Endodermal cell (in vitro differentiated cells): Measurements from ENCODE around the gene TSHZ2. TPM values are rescaled to one million over a fixed set of nuclear protein-coding genes. Genes with fewer than 3 reads are reported as not detected.

Experiments used
- DNase-seq: peaks from one replicate; pipeline ENCODE4 v3.0.0-alpha.2; 2017
- H3K27ac ChIP-seq: 2 replicates; pipeline ENCODE4 v1.5.1; 2013; ENCODE audit warnings: mild to moderate bottlenecking, low read depth, low read length, moderate library complexity
- H3K27me3 ChIP-seq: 2 replicates; pipeline ENCODE4 v1.6.1; 2013; ENCODE audit warnings: mild to moderate bottlenecking, low read length, moderate library complexity; ENCODE audit not compliant: insufficient read depth, control insufficient read depth, poor library complexity, severe bottlenecking
- H3K36me3 ChIP-seq: 2 replicates; pipeline ENCODE4 v1.7.0; 2013; ENCODE audit warnings: mild to moderate bottlenecking, low read length, moderate library complexity; ENCODE audit not compliant: control insufficient read depth, insufficient read depth
- H3K4me1 ChIP-seq: one replicate; pipeline ENCODE4 v1.7.0; 2013; ENCODE audit warnings: low read length; ENCODE audit not compliant: control insufficient read depth, insufficient read depth
- H3K4me3 ChIP-seq: 2 replicates; pipeline ENCODE4 v1.5.1; 2013; ENCODE audit warnings: mild to moderate bottlenecking, low read length, moderate library complexity
- H3K9ac ChIP-seq: 2 replicates; pipeline ENCODE4 v1.6.1; 2013; ENCODE audit warnings: mild to moderate bottlenecking, low read length, moderate library complexity; ENCODE audit not compliant: poor library complexity, severe bottlenecking; ENCODE audit errors: extremely low read depth
- H3K9me3 ChIP-seq: 2 replicates; pipeline ENCODE4 v1.6.1; 2013; ENCODE audit warnings: mild to moderate bottlenecking, low read length, moderate library complexity; ENCODE audit not compliant: control insufficient read depth
- H3K27ac Mint-ChIP-seq: 2 replicates; pipeline ENCODE4 v1.8.0; 2020; ENCODE audit warnings: mixed read lengths
- H3K27me3 Mint-ChIP-seq: 2 replicates; pipeline ENCODE4 v1.8.0; 2021; ENCODE audit warnings: mild to moderate bottlenecking, mixed read lengths; ENCODE audit not compliant: insufficient read depth
- H3K36me3 Mint-ChIP-seq: 2 replicates; pipeline ENCODE4 v1.8.0; 2020; ENCODE audit warnings: low read depth, mixed read lengths
- H3K4me1 Mint-ChIP-seq: 2 replicates; pipeline ENCODE4 v1.8.0; 2020; ENCODE audit warnings: mixed read lengths
- H3K4me3 Mint-ChIP-seq: 2 replicates; pipeline ENCODE4 v1.8.0; 2020; ENCODE audit warnings: mild to moderate bottlenecking, moderate library complexity, mixed read lengths
- H3K9me3 Mint-ChIP-seq: 2 replicates; pipeline ENCODE4 v1.8.0; 2020; ENCODE audit warnings: mild to moderate bottlenecking, mixed read lengths
- WGBS, 2 experiments: methylation state at CpG; one replicate each; pipeline versions ENCODE4 v1.1.5 to v1.1.7; 2013; ENCODE audit warnings: missing lambda C conversion rate in 2 of 2, mixed read lengths in 1 of 2; ENCODE audit not compliant: insufficient coverage in 1 of 2, insufficient read length in 1 of 2; 5-methylcytosine and 5-hydroxymethylcytosine counted together
- total RNA-seq, 2 donors: library from RNA; stranded (reverse); fragmentation: NEBNext Ultra II Directional in 1 of 2; extraction: Animal tissue kit (Norgen Biotek cat#: 25700) in 1 of 2; gene quantifications; 2 replicates in 1 of 2; 3 replicates in 1 of 2; pipeline ENCODE4 v1.2.1, GENCODE V29; 2021
- TF ChIP-seq, protein P1 (sequence below): fragments of 200-600 bp; sonication (generic); conservative IDR thresholded peaks from 2 replicates; pipeline ENCODE4 v1.5.0; 2021; ENCODE audit warnings: antibody characterized with exemption, mild to moderate bottlenecking

The TSHZ2 gene
- total RNA-seq, 2 donors from 2014 or later: 0.07 to 0.31 TPM

DNA sequence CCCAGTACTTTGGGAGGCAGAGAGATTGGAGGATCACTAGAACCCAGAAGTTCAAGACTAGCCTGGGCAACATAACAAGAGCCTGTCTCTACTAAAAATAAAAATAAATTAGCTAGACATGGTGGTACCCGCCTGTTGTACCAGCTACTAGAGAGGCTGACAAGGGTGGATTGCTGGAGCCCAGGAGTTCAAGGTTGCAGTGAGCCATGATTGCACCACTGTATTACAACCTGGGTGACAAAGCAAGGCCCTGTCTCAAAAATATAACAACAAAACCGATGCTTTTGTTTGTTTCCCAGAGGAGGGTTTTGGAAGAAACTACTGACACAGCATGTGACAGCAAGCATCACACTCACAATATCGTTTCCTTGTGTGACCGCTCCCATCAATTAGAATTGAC is 119.6 kb downstream of the TSHZ2 start:
- H3K4me3 Mint-ChIP-seq: no peak overlapping the region
- TF ChIP-seq, protein P1, sequence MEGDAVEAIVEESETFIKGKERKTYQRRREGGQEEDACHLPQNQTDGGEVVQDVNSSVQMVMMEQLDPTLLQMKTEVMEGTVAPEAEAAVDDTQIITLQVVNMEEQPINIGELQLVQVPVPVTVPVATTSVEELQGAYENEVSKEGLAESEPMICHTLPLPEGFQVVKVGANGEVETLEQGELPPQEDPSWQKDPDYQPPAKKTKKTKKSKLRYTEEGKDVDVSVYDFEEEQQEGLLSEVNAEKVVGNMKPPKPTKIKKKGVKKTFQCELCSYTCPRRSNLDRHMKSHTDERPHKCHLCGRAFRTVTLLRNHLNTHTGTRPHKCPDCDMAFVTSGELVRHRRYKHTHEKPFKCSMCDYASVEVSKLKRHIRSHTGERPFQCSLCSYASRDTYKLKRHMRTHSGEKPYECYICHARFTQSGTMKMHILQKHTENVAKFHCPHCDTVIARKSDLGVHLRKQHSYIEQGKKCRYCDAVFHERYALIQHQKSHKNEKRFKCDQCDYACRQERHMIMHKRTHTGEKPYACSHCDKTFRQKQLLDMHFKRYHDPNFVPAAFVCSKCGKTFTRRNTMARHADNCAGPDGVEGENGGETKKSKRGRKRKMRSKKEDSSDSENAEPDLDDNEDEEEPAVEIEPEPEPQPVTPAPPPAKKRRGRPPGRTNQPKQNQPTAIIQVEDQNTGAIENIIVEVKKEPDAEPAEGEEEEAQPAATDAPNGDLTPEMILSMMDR: no peak
- Histone ChIP-seq H3K4me1 (no peaks in the 10 kb centered on the region), H3K9ac (no peak overlapping the region), H3K36me3 (no peaks in the 10 kb centered on the region), H3K27me3 (no peaks in the 10 kb centered on the region), H3K9me3 (no peaks in the 10 kb centered on the region), H3K4me3 (no peak overlapping the region), H3K27ac (no peak overlapping the region)
- no peak overlapping the region for H3K27ac Mint-ChIP-seq
- H3K27me3 Mint-ChIP-seq: no peaks in the 10 kb centered on the region
- DNase-seq: no peak
- H3K4me1 Mint-ChIP-seq: peaks cover 3% of the 10 kb centered on the region
- no peaks in the 10 kb centered on the region for H3K36me3 Mint-ChIP-seq
- WGBS, 2 experiments: 87 to 89% methylated on average over 3 to 4 of the region's 4 CpGs
- H3K9me3 Mint-ChIP-seq: no peaks in the 10 kb centered on the region

DNA sequence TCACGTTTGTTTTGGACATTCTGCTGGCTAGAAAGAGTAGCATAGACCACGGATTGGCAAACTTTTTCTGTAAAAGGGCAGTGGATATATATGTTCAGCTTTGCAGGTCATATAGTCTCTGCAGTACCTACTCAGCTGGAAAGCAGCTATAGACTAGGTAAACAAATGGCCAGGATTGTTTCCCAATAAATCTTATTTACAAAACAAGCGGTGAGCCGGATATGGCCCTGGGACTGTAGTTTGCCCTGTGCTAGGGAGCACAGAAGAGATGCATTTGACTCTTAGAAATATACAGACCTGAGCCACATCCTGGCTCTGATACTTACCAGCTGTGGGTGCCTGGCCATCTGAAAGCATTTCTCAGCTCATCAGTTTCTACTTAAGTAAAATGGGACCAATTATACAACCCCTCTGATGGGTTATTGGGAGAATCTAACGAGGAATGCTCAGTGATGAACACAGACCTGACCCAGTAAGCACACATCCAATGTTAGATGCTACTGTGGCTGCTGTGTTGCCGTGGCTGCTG is 120.7 kb downstream of the TSHZ2 start:
- H3K4me3 ChIP-seq: no peak overlapping the region

DNA sequence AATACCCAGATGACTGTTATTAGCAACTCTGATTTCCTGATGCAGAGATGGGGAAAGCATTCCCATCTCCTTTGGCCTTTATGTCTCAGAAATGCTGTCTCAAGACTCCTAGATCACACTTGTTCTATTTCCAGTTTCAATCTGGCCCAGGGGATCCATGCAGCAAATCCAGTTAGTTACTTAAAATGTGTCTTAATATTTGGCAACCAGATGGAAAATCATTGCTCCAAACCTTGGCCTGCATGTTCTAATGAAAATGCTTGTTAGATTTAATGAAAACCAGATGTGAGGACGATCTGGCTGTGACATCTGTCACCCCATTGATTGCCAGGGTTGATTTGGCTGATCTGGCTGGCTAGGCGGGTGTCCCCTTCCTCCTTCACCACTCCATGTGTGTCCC is 125.2 kb downstream of the TSHZ2 start:
- no peaks in the 10 kb centered on the region for H3K36me3 ChIP-seq
- H3K4me1 ChIP-seq: no peaks in the 10 kb centered on the region
- Mint-ChIP-seq H3K4me3 (no peak overlapping the region), H3K36me3 (no peaks in the 10 kb centered on the region), H3K4me1 (no peaks in the 10 kb centered on the region), H3K27ac (no peak overlapping the region), H3K9me3 (no peaks in the 10 kb centered on the region), H3K27me3 (peaks cover 8% of the 10 kb centered on the region)
- H3K27me3 ChIP-seq: peaks cover 6% of the 10 kb centered on the region
- H3K27ac ChIP-seq: no peak overlapping the region
- no peaks in the 10 kb centered on the region for H3K9me3 ChIP-seq
- WGBS, 2 experiments: 93 to 100% methylated on average over 1 to 2 of the region's 2 CpGs
- H3K4me3 ChIP-seq: no peak overlapping the region
- no peak for DNase-seq
- TF ChIP-seq, protein P1: no peak
- H3K9ac ChIP-seq: no peak overlapping the region

More for the DNA sequence above, 120.7 kb downstream of the TSHZ2 start:
- Histone ChIP-seq H3K36me3 (no peaks in the 10 kb centered on the region), H3K27ac (no peak overlapping the region), H3K9me3 (no peaks in the 10 kb centered on the region), H3K9ac (no peak overlapping the region), H3K27me3 (no peaks in the 10 kb centered on the region), H3K4me1 (no peaks in the 10 kb centered on the region)
- no peak for DNase-seq
- Mint-ChIP-seq H3K4me3 (no peak overlapping the region), H3K36me3 (no peaks in the 10 kb centered on the region), H3K27ac (no peak overlapping the region), H3K9me3 (no peaks in the 10 kb centered on the region), H3K27me3 (no peaks in the 10 kb centered on the region), H3K4me1 (peaks cover 3% of the 10 kb centered on the region)
- TF ChIP-seq, protein P1: no peak
- 96 to 97% methylated on average over 4 to 6 of the region's 6 CpGs for WGBS, 2 experiments
